ENCODE measurements around the gene CST7. TPM values are rescaled to one million over a fixed set of nuclear protein-coding genes. Genes with fewer than 3 reads are reported as not detected.
"Not testable (repeated sequence)": the region's sequence is repeated elsewhere in the genome, so short reads cannot be mapped to it uniquely, and the experiment has no call there.

Gene CST7
- total RNA-seq, 1 donor from 2014 or later = not detected

GRCh38 chr20:24938498-24938897, 10.6 kb upstream of the CST7 start:
- H3K4me3 Mint-ChIP-seq (ENCODE audit: unreplicated experiment) = no peak overlapping the region
- H3K4me1 Mint-ChIP-seq (ENCODE audit: low read depth, unreplicated experiment) = no peaks in the 10 kb centered on the region
- no peak for DNase-seq
- H3K27ac Mint-ChIP-seq (ENCODE audit: unreplicated experiment) = no peak overlapping the region
- H3K36me3 Mint-ChIP-seq (ENCODE audit: unreplicated experiment) = peaks cover 21% of the 10 kb centered on the region
- no peak for TF ChIP-seq CTCF (IDR thresholded peaks at IDR 0.05; ENCODE audit: partially characterized antibody, unreplicated experiment)
- peaks cover 4% of the 10 kb centered on the region for H3K9me3 Mint-ChIP-seq (ENCODE audit: unreplicated experiment)
- peaks cover 2% of the 10 kb centered on the region for H3K27me3 Mint-ChIP-seq (ENCODE audit: unreplicated experiment)

- no peak overlapping the region for H3K27ac Mint-ChIP-seq (ENCODE audit: unreplicated experiment)
- DNase-seq = no peak
Measured at GRCh38 chr20:24939036-24939435, 10.0 kb upstream of the CST7 start.

GRCh38 chr20:24942679-24943078, 6.4 kb upstream of the CST7 start:
- Mint-ChIP-seq H3K27me3 (ENCODE audit: unreplicated experiment) (peaks cover 2% of the 10 kb centered on the region), H3K4me1 (ENCODE audit: low read depth, unreplicated experiment) (no peaks in the 10 kb centered on the region), H3K9me3 (ENCODE audit: unreplicated experiment) (peaks cover 5% of the 10 kb centered on the region), H3K4me3 (ENCODE audit: unreplicated experiment) (no peak overlapping the region), H3K27ac (ENCODE audit: unreplicated experiment) (no peak overlapping the region), H3K36me3 (ENCODE audit: unreplicated experiment) (peaks cover 50% of the 10 kb centered on the region)
- TF ChIP-seq CTCF (IDR thresholded peaks at IDR 0.05; ENCODE audit: partially characterized antibody, unreplicated experiment) = no peak
- DNase-seq = no peak

More at GRCh38 chr20:24939036-24939435, 10.0 kb upstream of the CST7 start:
- Mint-ChIP-seq H3K4me1 (ENCODE audit: low read depth, unreplicated experiment) (no peaks in the 10 kb centered on the region), H3K36me3 (ENCODE audit: unreplicated experiment) (peaks cover 24% of the 10 kb centered on the region), H3K27me3 (ENCODE audit: unreplicated experiment) (peaks cover 2% of the 10 kb centered on the region), H3K9me3 (ENCODE audit: unreplicated experiment) (peaks cover 4% of the 10 kb centered on the region), H3K4me3 (ENCODE audit: unreplicated experiment) (no peak overlapping the region)
- TF ChIP-seq CTCF (IDR thresholded peaks at IDR 0.05; ENCODE audit: partially characterized antibody, unreplicated experiment) = no peak

GRCh38 chr20:24943196-24943595, 5.9 kb upstream of the CST7 start:
- no peak for DNase-seq
- H3K27ac Mint-ChIP-seq (ENCODE audit: unreplicated experiment) = no peak overlapping the region
- H3K27me3 Mint-ChIP-seq (ENCODE audit: unreplicated experiment) = peaks cover 2% of the 10 kb centered on the region
- peaks cover 9% of the 10 kb centered on the region for H3K9me3 Mint-ChIP-seq (ENCODE audit: unreplicated experiment)
- peaks cover 50% of the 10 kb centered on the region for H3K36me3 Mint-ChIP-seq (ENCODE audit: unreplicated experiment)
- no peak for TF ChIP-seq CTCF (IDR thresholded peaks at IDR 0.05; ENCODE audit: partially characterized antibody, unreplicated experiment)
- H3K4me1 Mint-ChIP-seq (ENCODE audit: low read depth, unreplicated experiment) = no peaks in the 10 kb centered on the region
- no peak overlapping the region for H3K4me3 Mint-ChIP-seq (ENCODE audit: unreplicated experiment)

- TF ChIP-seq CTCF (IDR thresholded peaks at IDR 0.05; ENCODE audit: partially characterized antibody, unreplicated experiment) = no peak
- Mint-ChIP-seq H3K4me1 (ENCODE audit: low read depth, unreplicated experiment) (no peaks in the 10 kb centered on the region), H3K9me3 (ENCODE audit: unreplicated experiment) (peaks cover 10% of the 10 kb centered on the region), H3K4me3 (ENCODE audit: unreplicated experiment) (no peak overlapping the region), H3K36me3 (ENCODE audit: unreplicated experiment) (peaks cover 50% of the 10 kb centered on the region), H3K27ac (ENCODE audit: unreplicated experiment) (no peak overlapping the region), H3K27me3 (ENCODE audit: unreplicated experiment) (peaks cover 4% of the 10 kb centered on the region)
- DNase-seq = no peak
Measured at GRCh38 chr20:24943731-24944130, 5.3 kb upstream of the CST7 start.

GRCh38 chr20:24946376-24946775, 2.7 kb upstream of the CST7 start:
- not testable (repeated sequence) for H3K4me3 Mint-ChIP-seq (ENCODE audit: unreplicated experiment); DNase-seq; H3K27ac Mint-ChIP-seq (ENCODE audit: unreplicated experiment); H3K27me3 Mint-ChIP-seq (ENCODE audit: unreplicated experiment); H3K4me1 Mint-ChIP-seq (ENCODE audit: low read depth, unreplicated experiment)
- H3K36me3 Mint-ChIP-seq (ENCODE audit: unreplicated experiment) = peaks cover 39% of the 10 kb centered on the region
- H3K9me3 Mint-ChIP-seq (ENCODE audit: unreplicated experiment) = peaks cover 11% of the 10 kb centered on the region

DNA sequence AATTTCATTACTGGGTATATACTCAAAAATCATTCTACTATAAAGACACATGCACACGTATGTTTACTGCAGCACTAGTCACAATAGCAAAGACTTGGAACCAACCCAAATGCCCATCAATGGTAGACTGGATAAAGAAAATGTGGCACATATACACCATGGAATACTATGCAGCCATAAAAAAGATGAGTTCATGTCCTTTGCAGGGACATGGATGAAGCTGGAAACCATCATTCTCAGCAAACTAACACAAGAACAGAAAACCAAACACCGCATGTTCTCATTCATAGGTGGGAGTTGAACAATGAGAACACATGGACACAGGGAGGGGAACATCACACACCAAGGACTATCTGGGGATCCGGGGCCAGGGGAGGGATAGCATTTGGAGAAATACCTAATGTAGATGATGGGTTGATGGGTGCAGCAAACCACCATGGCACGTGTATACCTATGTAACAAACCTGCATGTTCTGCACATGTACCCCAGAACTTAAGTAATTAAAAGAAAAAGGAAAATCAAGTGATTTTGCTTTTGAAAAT, 602 bp upstream of the CST7 start:
- H3K9me3 Mint-ChIP-seq (ENCODE audit: unreplicated experiment); H3K27ac Mint-ChIP-seq (ENCODE audit: unreplicated experiment); DNase-seq; H3K27me3 Mint-ChIP-seq (ENCODE audit: unreplicated experiment); H3K4me3 Mint-ChIP-seq (ENCODE audit: unreplicated experiment): not testable (repeated sequence)
- peaks cover 11% of the 10 kb centered on the region for H3K4me1 Mint-ChIP-seq (ENCODE audit: low read depth, unreplicated experiment)
- peaks cover 29% of the 10 kb centered on the region for H3K36me3 Mint-ChIP-seq (ENCODE audit: unreplicated experiment)

Measured in glutamatergic neuron (in vitro differentiated cells).